Measurements from ENCODE around the gene ZNF821. TPM values are rescaled to one million over a fixed set of nuclear protein-coding genes. Genes with fewer than 3 reads are reported as not detected.
A peak's percentile ranks its signal among the peaks of the same experiment; 100 is the strongest.

Gene ZNF821, protein sequence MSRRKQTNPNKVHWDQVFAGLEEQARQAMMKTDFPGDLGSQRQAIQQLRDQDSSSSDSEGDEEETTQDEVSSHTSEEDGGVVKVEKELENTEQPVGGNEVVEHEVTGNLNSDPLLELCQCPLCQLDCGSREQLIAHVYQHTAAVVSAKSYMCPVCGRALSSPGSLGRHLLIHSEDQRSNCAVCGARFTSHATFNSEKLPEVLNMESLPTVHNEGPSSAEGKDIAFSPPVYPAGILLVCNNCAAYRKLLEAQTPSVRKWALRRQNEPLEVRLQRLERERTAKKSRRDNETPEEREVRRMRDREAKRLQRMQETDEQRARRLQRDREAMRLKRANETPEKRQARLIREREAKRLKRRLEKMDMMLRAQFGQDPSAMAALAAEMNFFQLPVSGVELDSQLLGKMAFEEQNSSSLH
- 40.9 TPM for total RNA-seq (ENCODE audit: unreplicated experiment)
- long read RNA-seq, transcript ZNF821-221 (7 exons, 1,833 nt) = major isoform, 6 of 40 reads
- long read RNA-seq, partial matches to known transcripts = 0 of 40 reads
- long read RNA-seq, other reads (novel, unspliced or antisense) = 27 of 40 reads

DNA sequence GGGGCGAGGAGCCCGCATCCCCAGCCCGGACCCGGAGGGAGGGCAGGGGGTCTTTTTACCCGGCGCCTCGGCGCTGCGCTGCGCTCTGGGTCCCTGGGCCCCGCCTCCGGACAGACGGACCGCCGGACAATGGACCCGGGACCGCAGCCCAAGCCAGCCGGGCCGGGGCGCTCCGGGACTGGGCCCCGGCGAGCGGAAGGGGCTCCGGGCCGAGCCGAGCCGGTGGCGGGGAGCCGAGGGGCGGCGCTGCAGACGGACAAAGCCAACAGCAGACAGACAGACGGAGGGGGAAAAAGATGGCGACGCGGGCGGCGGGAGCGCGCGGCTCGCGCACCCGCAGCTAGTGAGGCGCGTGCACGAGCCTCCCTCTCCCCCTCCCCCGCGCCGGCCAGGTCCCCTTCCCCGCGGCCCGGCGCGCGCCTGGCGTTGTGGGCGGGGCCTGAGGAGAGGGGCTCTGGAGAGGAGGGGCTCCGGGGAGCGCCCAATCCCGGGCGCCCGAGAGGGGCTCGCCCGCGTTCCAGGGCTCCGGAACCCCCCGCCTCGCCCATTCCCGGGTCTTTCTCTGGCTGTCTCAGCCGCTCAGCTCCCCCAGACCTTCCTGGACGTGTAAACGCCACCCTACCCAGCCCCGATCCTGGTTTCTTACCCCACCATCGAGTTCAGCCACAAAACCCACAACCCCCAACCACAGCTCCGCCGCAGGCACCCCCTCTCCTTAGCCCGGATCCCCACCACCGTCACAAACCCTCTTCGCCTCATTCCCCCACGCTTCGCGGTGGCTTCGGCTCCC lies at the start of gene ZNF821:
Gene ZNF821 (minus strand): TSS at position 334 of the 790 bp plus-strand sequence. CDS start 4,236 bp downstream, outside the sequence.
- peak; percentile 92 for DNase-seq
- peak within 1 kb of the TSS; percentile 95 for H3K27ac Mint-ChIP-seq (ENCODE audit: unreplicated experiment)
- peaks cover 5% of the 10 kb centered on the region for H3K9me3 Mint-ChIP-seq (ENCODE audit: unreplicated experiment)
- peaks cover 13% of the 10 kb centered on the region for H3K4me1 Mint-ChIP-seq (ENCODE audit: low read depth, unreplicated experiment)
- TF ChIP-seq, protein P1, sequence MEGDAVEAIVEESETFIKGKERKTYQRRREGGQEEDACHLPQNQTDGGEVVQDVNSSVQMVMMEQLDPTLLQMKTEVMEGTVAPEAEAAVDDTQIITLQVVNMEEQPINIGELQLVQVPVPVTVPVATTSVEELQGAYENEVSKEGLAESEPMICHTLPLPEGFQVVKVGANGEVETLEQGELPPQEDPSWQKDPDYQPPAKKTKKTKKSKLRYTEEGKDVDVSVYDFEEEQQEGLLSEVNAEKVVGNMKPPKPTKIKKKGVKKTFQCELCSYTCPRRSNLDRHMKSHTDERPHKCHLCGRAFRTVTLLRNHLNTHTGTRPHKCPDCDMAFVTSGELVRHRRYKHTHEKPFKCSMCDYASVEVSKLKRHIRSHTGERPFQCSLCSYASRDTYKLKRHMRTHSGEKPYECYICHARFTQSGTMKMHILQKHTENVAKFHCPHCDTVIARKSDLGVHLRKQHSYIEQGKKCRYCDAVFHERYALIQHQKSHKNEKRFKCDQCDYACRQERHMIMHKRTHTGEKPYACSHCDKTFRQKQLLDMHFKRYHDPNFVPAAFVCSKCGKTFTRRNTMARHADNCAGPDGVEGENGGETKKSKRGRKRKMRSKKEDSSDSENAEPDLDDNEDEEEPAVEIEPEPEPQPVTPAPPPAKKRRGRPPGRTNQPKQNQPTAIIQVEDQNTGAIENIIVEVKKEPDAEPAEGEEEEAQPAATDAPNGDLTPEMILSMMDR (IDR thresholded peaks at IDR 0.05; ENCODE audit: partially characterized antibody, unreplicated experiment) = peak; percentile 37
- H3K27me3 Mint-ChIP-seq (ENCODE audit: unreplicated experiment) = peaks cover 9% of the 10 kb centered on the region
- peaks cover 5% of the 10 kb centered on the region for H3K36me3 Mint-ChIP-seq (ENCODE audit: unreplicated experiment)
- peak within 1 kb of the TSS; percentile 96 for H3K4me3 Mint-ChIP-seq (ENCODE audit: unreplicated experiment)

DNA sequence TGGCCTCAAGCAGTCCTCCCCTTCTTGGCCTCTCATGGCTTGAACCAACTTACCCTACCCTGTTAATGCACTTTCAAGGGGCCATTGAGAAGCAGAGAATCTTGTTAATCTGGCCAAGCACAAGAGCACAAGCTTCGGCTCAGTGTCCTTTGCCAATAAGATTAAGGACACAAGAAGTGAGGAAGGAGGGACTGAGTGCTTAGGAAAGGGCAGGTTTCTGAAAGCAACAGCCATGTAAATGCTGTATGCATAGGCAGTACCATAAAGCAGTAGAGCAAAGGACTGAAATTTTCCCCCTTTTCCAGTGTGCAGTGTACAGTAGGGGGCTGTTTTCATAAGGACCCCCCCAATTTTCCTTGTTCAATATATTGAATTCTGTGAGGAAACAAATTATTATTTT lies 49.0 kb upstream of the ZNF821 start:
- Mint-ChIP-seq H3K4me1 (ENCODE audit: low read depth, unreplicated experiment) (peaks cover 2% of the 10 kb centered on the region), H3K27ac (ENCODE audit: unreplicated experiment) (no peak overlapping the region), H3K4me3 (ENCODE audit: unreplicated experiment) (no peak overlapping the region), H3K27me3 (ENCODE audit: unreplicated experiment) (no peaks in the 10 kb centered on the region), H3K36me3 (ENCODE audit: unreplicated experiment) (no peaks in the 10 kb centered on the region), H3K9me3 (ENCODE audit: unreplicated experiment) (peaks cover 2% of the 10 kb centered on the region)
- TF ChIP-seq, protein P1 (IDR thresholded peaks at IDR 0.05; ENCODE audit: partially characterized antibody, unreplicated experiment) = no peak
- DNase-seq = no peak

DNA sequence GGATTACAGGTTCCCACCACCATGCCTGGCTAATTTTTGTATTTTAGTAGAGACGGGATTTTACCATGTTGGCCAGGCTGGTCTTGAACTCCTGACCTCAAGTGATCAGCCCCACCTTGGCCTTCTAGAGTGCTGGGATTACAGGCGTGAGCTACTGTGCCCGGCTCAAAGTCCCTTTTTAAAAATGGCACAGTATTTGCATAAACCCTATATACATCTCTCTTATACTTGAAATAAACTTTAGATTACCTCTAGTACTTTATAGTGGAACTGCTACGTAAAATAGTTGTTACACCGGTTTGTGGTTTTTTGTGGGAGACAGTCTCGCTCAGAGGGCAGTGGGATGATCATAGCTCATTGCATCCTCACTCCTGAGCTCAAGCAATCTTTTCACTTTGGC lies 47.6 kb upstream of the ZNF821 start:
- Mint-ChIP-seq H3K4me3 (ENCODE audit: unreplicated experiment) (no peak overlapping the region), H3K4me1 (ENCODE audit: low read depth, unreplicated experiment) (peaks cover 2% of the 10 kb centered on the region), H3K27me3 (ENCODE audit: unreplicated experiment) (peaks cover 1% of the 10 kb centered on the region), H3K27ac (ENCODE audit: unreplicated experiment) (no peak overlapping the region), H3K36me3 (ENCODE audit: unreplicated experiment) (no peaks in the 10 kb centered on the region), H3K9me3 (ENCODE audit: unreplicated experiment) (no peaks in the 10 kb centered on the region)
- TF ChIP-seq, protein P1 (IDR thresholded peaks at IDR 0.05; ENCODE audit: partially characterized antibody, unreplicated experiment) = no peak
- DNase-seq = no peak

DNA sequence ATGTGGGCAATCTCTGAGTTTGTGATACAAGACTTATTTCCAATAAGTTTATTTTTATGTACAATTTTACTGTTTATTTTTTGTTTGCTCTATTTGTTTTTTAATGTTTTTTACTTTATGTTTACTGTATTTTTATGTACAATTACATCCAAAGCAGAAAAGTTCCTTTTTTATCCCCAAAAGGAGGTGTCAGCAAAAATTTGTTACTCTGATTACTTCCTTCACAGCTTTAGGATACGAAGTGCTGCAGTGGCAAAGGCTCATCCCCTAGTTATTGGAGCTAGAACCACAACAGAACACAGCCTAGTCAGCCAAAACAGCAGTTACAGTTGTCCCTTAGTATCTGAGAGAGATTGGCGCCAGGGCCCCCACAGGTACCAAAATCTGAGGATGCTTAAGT lies 47.0 kb upstream of the ZNF821 start:
- no peaks in the 10 kb centered on the region for H3K9me3 Mint-ChIP-seq (ENCODE audit: unreplicated experiment)
- no peaks in the 10 kb centered on the region for H3K36me3 Mint-ChIP-seq (ENCODE audit: unreplicated experiment)
- TF ChIP-seq, protein P1 (IDR thresholded peaks at IDR 0.05; ENCODE audit: partially characterized antibody, unreplicated experiment) = no peak

More for the DNA sequence above, 47.0 kb upstream of the ZNF821 start:
- no peak for DNase-seq
- H3K4me1 Mint-ChIP-seq (ENCODE audit: low read depth, unreplicated experiment) = peaks cover 2% of the 10 kb centered on the region
- H3K27me3 Mint-ChIP-seq (ENCODE audit: unreplicated experiment) = peaks cover 1% of the 10 kb centered on the region
- H3K4me3 Mint-ChIP-seq (ENCODE audit: unreplicated experiment) = no peak overlapping the region
- no peak overlapping the region for H3K27ac Mint-ChIP-seq (ENCODE audit: unreplicated experiment)
